Neuronal stem cell (in vitro differentiated cells): ENCODE results near the gene PLIN5.

Source experiments
- DNase-seq: peaks from one replicate; pipeline ENCODE4 v3.0.0-alpha.2; 2013; ENCODE audit warnings: low spot score
- H2AFZ ChIP-seq: one replicate; pipeline ENCODE4 v1.6.1; 2013; ENCODE audit warnings: mild to moderate bottlenecking, low read length, inconsistent platforms
- H2AK5ac ChIP-seq: 2 replicates; pipeline ENCODE4 v1.6.1; 2013; ENCODE audit warnings: low read depth, mild to moderate bottlenecking, inconsistent platforms, low read length, moderate library complexity, mixed read lengths
- H2BK120ac ChIP-seq: 2 replicates; pipeline ENCODE4 v1.6.1; 2013; ENCODE audit warnings: low read depth, mild to moderate bottlenecking, inconsistent platforms, low read length, moderate library complexity, mixed read lengths
- H2BK12ac ChIP-seq: one replicate; pipeline ENCODE4 v1.6.1; 2013; ENCODE audit warnings: low read length, inconsistent platforms
- H2BK15ac ChIP-seq: 2 replicates; pipeline ENCODE4 v1.6.1; 2013; ENCODE audit warnings: mild to moderate bottlenecking, low read length, inconsistent platforms, mixed read lengths
- H2BK5ac ChIP-seq: one replicate; pipeline ENCODE4 v1.6.1; 2013; ENCODE audit warnings: inconsistent platforms, mild to moderate bottlenecking, low read length, moderate library complexity
- H3K14ac ChIP-seq: one replicate; pipeline ENCODE4 v1.6.1; 2013; ENCODE audit warnings: low read length, inconsistent platforms
- H3K18ac ChIP-seq: 2 replicates; pipeline ENCODE4 v1.6.1; 2013; ENCODE audit warnings: low read length, inconsistent platforms
- H3K23ac ChIP-seq: 2 replicates; pipeline ENCODE4 v1.6.1; 2013; ENCODE audit warnings: low read depth, mild to moderate bottlenecking, mixed read lengths, low read length, inconsistent platforms; ENCODE audit not compliant: poor library complexity
- H3K27ac ChIP-seq: replicated peaks from 3 replicates; pipeline ENCODE4 v1.5.1; 2013; ENCODE audit warnings: low read length, inconsistent platforms
- H3K27me3 ChIP-seq, 3 experiments: 2 replicates each; pipeline ENCODE4 v1.6.1; 2013; ENCODE audit warnings: low read length in 3 of 3, mild to moderate bottlenecking in 2 of 3, inconsistent platforms in 1 of 3, low read depth in 1 of 3, mixed read lengths in 1 of 3, moderate library complexity in 1 of 3; ENCODE audit not compliant: control insufficient read depth in 3 of 3, insufficient read depth in 3 of 3
- H3K36me3 ChIP-seq, 2 donors: replicated peaks in 1 of 2; 2 replicates each; pipeline ENCODE4 v1.6.1; 2013; ENCODE audit warnings: low read length in 2 of 2; ENCODE audit not compliant: control insufficient read depth in 2 of 2, insufficient read depth in 2 of 2
- H3K4ac ChIP-seq: 2 replicates; pipeline ENCODE4 v1.6.1; 2013; ENCODE audit warnings: inconsistent platforms, mild to moderate bottlenecking, low read length, moderate library complexity
- H3K4me1 ChIP-seq, 2 donors: 1 replicate in 1 of 2; 2 replicates in 1 of 2; pipeline ENCODE4 v1.6.1; 2013; ENCODE audit warnings: low read length in 2 of 2, low read depth in 1 of 2; ENCODE audit not compliant: control insufficient read depth in 2 of 2, insufficient read depth in 1 of 2
- H3K4me2 ChIP-seq: one replicate; pipeline ENCODE4 v1.6.1; 2013; ENCODE audit warnings: mild to moderate bottlenecking, low read length, inconsistent platforms; ENCODE audit not compliant: insufficient read depth, poor library complexity, severe bottlenecking
- H3K4me3 ChIP-seq, 2 donors: 2 replicates each; pipeline ENCODE4 v1.5.1; 2013; ENCODE audit warnings: low read length in 2 of 2, mild to moderate bottlenecking in 2 of 2, inconsistent platforms in 1 of 2, moderate library complexity in 1 of 2
- H3K79me1 ChIP-seq: one replicate; pipeline ENCODE4 v1.6.1; 2013; ENCODE audit warnings: low read depth, mild to moderate bottlenecking, inconsistent platforms, low read length, moderate library complexity
- H3K9ac ChIP-seq: one replicate; pipeline ENCODE4 v1.6.1; 2013; ENCODE audit warnings: mild to moderate bottlenecking, low read depth, low read length, inconsistent platforms; ENCODE audit not compliant: poor library complexity
- H3K9me3 ChIP-seq, 2 donors: replicated peaks in 1 of 2; 2 replicates each; pipeline versions ENCODE3 to v1.6.1; 2013; ENCODE audit warnings: low read length in 2 of 2, mild to moderate bottlenecking in 2 of 2, inconsistent platforms in 1 of 2, low read depth in 1 of 2, mixed read lengths in 1 of 2, moderate library complexity in 1 of 2; ENCODE audit not compliant: control insufficient read depth in 2 of 2, insufficient read depth in 1 of 2
- H4K8ac ChIP-seq: one replicate; pipeline ENCODE4 v1.6.1; 2013; ENCODE audit warnings: low read depth, mild to moderate bottlenecking, inconsistent platforms, low read length, moderate library complexity
- H4K91ac ChIP-seq: one replicate; pipeline ENCODE4 v1.6.1; 2013; ENCODE audit warnings: low read length, low read depth, mild to moderate bottlenecking, inconsistent platforms; ENCODE audit not compliant: poor library complexity
- WGBS, 2 donors: extraction: QIAGEN DNeasy Blood & Tissue Kit; methylation state at CpG; one replicate each; pipeline ENCODE4 v1.1.7; 2013; ENCODE audit warnings: missing lambda C conversion rate in 2 of 2, mixed read lengths in 1 of 2; ENCODE audit not compliant: insufficient read length in 2 of 2, insufficient replicate concordance in 1 of 2; ENCODE audit errors: extremely low coverage in 2 of 2; 5-methylcytosine and 5-hydroxymethylcytosine counted together

Gene PLIN5

GRCh38 chr19:4504297-4504701 is 30.7 kb downstream of the PLIN5 start:
- Histone ChIP-seq H2BK15ac (no peak overlapping the region), H3K27ac (no peak overlapping the region), H2AK5ac (no peak overlapping the region), H3K79me1 (peaks cover 6% of the 10 kb centered on the region), H3K9me3 (no peaks in the 10 kb centered on the region), H3K4me2 (no peak overlapping the region), H3K4me3 (no peak overlapping the region), H3K4me1 (peaks cover 0 to 11% of the 10 kb centered on the region in 2 donors), H3K27me3 (no peaks in the 10 kb centered on the region), H2BK5ac (no peak overlapping the region), H2AFZ (no peak overlapping the region), H2BK120ac (no peak overlapping the region), H4K8ac (no peak overlapping the region), H3K18ac (no peak overlapping the region), H3K14ac (peak overlapping the region; percentile 6), H3K36me3 (peaks cover 34 to 50% of the 10 kb centered on the region in 2 donors), H2BK12ac (no peak overlapping the region), H3K23ac (no peak overlapping the region), H3K4ac (no peak overlapping the region), H3K9ac (no peak overlapping the region), H4K91ac (no peak overlapping the region)
- DNase-seq, result no peak
- WGBS, 2 donors, result no CpG with 5 or more reads among the region's 23 CpGs

- H2BK5ac ChIP-seq, result no peak overlapping the region
- peaks cover 0 to 11% of the 10 kb centered on the region in 2 donors for H3K4me1 ChIP-seq
- H3K9ac ChIP-seq, result no peak overlapping the region
- no CpG with 5 or more reads among the region's 10 CpGs for WGBS, 2 donors
- no peak overlapping the region for H3K18ac ChIP-seq
- H3K36me3 ChIP-seq, result peaks cover 35 to 52% of the 10 kb centered on the region in 2 donors
- H3K4me3 ChIP-seq, result no peak overlapping the region
- H3K4ac ChIP-seq, result no peak overlapping the region
- H4K91ac ChIP-seq, result no peak overlapping the region
- H2BK12ac ChIP-seq, result no peak overlapping the region
- no peak overlapping the region for H3K14ac ChIP-seq
- no peak for DNase-seq
- no peaks in the 10 kb centered on the region for H3K27me3 ChIP-seq
- H3K23ac ChIP-seq, result no peak overlapping the region
- peak overlapping the region; percentile 37 for H2AK5ac ChIP-seq
- H2BK120ac ChIP-seq, result no peak overlapping the region
- H4K8ac ChIP-seq, result no peak overlapping the region
- H3K27ac ChIP-seq, result no peak overlapping the region
- peaks cover 6% of the 10 kb centered on the region for H3K79me1 ChIP-seq
- H2AFZ ChIP-seq, result no peak overlapping the region
- H3K9me3 ChIP-seq, result no peaks in the 10 kb centered on the region
- H3K4me2 ChIP-seq, result no peak overlapping the region
- H2BK15ac ChIP-seq, result no peak overlapping the region
These were observed 31.2 kb downstream of the PLIN5 start for GRCh38 chr19:4503825-4504170.

GRCh38 chr19:4503132-4503824 is 31.7 kb downstream of the PLIN5 start:
- H3K36me3 ChIP-seq, result peaks cover 40 to 57% of the 10 kb centered on the region in 2 donors
- H3K4ac ChIP-seq, result no peak overlapping the region
- H2BK5ac ChIP-seq, result no peak overlapping the region
- WGBS, 2 donors, result no CpG with 5 or more reads among the region's 25 CpGs
- H2AFZ ChIP-seq, result no peak overlapping the region
- H3K14ac ChIP-seq, result no peak overlapping the region
- no peak overlapping the region for H4K91ac ChIP-seq
- H2BK12ac ChIP-seq, result no peak overlapping the region
- peak overlapping the region; percentile 75 for H2AK5ac ChIP-seq
- peaks cover 5% of the 10 kb centered on the region for H3K79me1 ChIP-seq
- H3K27ac ChIP-seq, result no peak overlapping the region
- no peak overlapping the region for H3K4me2 ChIP-seq
- no peak overlapping the region for H3K23ac ChIP-seq
- H2BK15ac ChIP-seq, result no peak overlapping the region
- H3K4me3 ChIP-seq, result no peak overlapping the region
- H2BK120ac ChIP-seq, result no peak overlapping the region
- DNase-seq, result no peak
- H3K9ac ChIP-seq, result peak overlapping the region; percentile 64
- H3K27me3 ChIP-seq, result no peaks in the 10 kb centered on the region
- peak overlapping the region; percentile 28 for H3K18ac ChIP-seq
- H3K9me3 ChIP-seq, result no peaks in the 10 kb centered on the region
- peaks cover 0 to 11% of the 10 kb centered on the region in 2 donors for H3K4me1 ChIP-seq
- no peak overlapping the region for H4K8ac ChIP-seq

GRCh38 chr19:4502282-4503131 is 32.5 kb downstream of the PLIN5 start:
- Histone ChIP-seq H2BK15ac (no peak overlapping the region), H3K4me3 (no peak overlapping the region), H3K36me3 (peaks cover 48 to 65% of the 10 kb centered on the region in 2 donors)

More at GRCh38 chr19:4502282-4503131, 32.5 kb downstream of the PLIN5 start:
- no peak for DNase-seq
- Histone ChIP-seq H3K4me1 (peaks cover 0 to 11% of the 10 kb centered on the region in 2 donors), H2BK120ac (no peak overlapping the region), H4K8ac (no peak overlapping the region), H3K27ac (no peak overlapping the region), H2BK12ac (no peak overlapping the region), H3K27me3 (no peaks in the 10 kb centered on the region), H3K79me1 (peaks cover 7% of the 10 kb centered on the region), H3K4me2 (no peak overlapping the region), H3K9ac (peak overlapping the region; percentile 77), H3K14ac (peak overlapping the region; percentile 21), H4K91ac (no peak overlapping the region), H3K9me3 (no peaks in the 10 kb centered on the region), H2AFZ (no peak overlapping the region), H2AK5ac (peak overlapping the region; percentile 75), H3K23ac (peak overlapping the region; percentile 55), H2BK5ac (no peak overlapping the region), H3K18ac (peak overlapping the region; percentile 28), H3K4ac (no peak overlapping the region)
- no CpG with 5 or more reads among the region's 37 CpGs for WGBS, 2 donors
